ENCODE data around the gene OR6C68.

DNA sequence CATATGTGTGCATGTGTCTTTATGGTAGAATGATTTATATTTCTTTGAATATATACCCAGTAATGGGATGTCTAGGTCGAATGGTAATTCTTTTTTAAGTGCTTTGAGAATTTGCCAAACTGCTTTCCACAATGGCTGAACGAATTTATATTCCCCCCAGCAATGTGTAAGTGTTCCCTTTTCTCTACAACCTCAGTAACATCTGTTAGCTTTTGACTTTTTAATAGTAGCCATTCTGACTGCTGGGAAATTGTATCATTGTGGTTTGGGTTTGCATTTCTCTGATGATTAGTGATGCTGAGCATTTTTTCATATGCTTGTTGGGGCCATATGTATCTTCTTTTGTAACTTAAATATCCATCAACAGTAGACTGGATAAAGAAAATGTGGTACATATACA, 9.4 kb downstream of the OR6C68 start:
- TF ChIP-seq, protein P1, sequence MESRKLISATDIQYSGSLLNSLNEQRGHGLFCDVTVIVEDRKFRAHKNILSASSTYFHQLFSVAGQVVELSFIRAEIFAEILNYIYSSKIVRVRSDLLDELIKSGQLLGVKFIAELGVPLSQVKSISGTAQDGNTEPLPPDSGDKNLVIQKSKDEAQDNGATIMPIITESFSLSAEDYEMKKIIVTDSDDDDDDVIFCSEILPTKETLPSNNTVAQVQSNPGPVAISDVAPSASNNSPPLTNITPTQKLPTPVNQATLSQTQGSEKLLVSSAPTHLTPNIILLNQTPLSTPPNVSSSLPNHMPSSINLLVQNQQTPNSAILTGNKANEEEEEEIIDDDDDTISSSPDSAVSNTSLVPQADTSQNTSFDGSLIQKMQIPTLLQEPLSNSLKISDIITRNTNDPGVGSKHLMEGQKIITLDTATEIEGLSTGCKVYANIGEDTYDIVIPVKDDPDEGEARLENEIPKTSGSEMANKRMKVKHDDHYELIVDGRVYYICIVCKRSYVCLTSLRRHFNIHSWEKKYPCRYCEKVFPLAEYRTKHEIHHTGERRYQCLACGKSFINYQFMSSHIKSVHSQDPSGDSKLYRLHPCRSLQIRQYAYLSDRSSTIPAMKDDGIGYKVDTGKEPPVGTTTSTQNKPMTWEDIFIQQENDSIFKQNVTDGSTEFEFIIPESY (IDR thresholded peaks at IDR 0.05; ENCODE audit: extremely low read depth, insufficient replicate concordance, low read length): no peak
- TF ChIP-seq CEBPB (IDR thresholded peaks at IDR 0.05; ENCODE audit: low read depth) (no peak), EZH2 (IDR thresholded peaks at IDR 0.05) (no peak), TCF7L2 (IDR thresholded peaks at IDR 0.05; ENCODE audit: borderline replicate concordance, extremely low read depth, insufficient read depth, insufficient read length) (no peak), YY1 (IDR thresholded peaks at IDR 0.05; ENCODE audit: extremely low read depth, insufficient replicate concordance, low read depth, low read length) (no peak)
